MCF 10A (cell line): Measurements from ENCODE around the gene LINGO1. TPM values are rescaled to one million over a fixed set of nuclear protein-coding genes. Genes with fewer than 3 reads are reported as not detected.

Source experiments
- BruUV-seq: library from RNA; stranded (reverse); fragments of 400-500 nt; replicated peaks from 2 replicates; lab custom pipeline; 2021; lab: Mats Ljungman, UMichigan
- CTCF ChIA-PET: fragments of 300-600 bp; sonication (Branson Sonifier 250); formaldehyde crosslinking; extraction: SDS; loops from one replicate; lab custom pipeline; 2021; ENCODE audit warnings: antibody characterized with exemption, inconsistent platforms; lab: Yijun Ruan, JAX
- POLR2A ChIA-PET: fragments of 300-600, 350-650 bp; sonication (Branson Sonifier 250); formaldehyde crosslinking; extraction: SDS; loops from one replicate; lab custom pipeline; 2020; ENCODE audit warnings: antibody characterized with exemption, inconsistent platforms; lab: Yijun Ruan, JAX
- DNase-seq: peaks from one replicate; pipeline ENCODE4 v3.0.0-alpha.2; 2018; ENCODE audit not compliant: unreplicated experiment
- H3K27ac Mint-ChIP-seq: one replicate; pipeline ENCODE4 v1.8.0; 2022; ENCODE audit warnings: mild to moderate bottlenecking, low read depth, mixed read lengths; ENCODE audit not compliant: unreplicated experiment
- H3K27me3 Mint-ChIP-seq: one replicate; pipeline ENCODE4 v1.8.0; 2022; ENCODE audit warnings: mixed read lengths; ENCODE audit not compliant: insufficient read depth, unreplicated experiment
- H3K36me3 Mint-ChIP-seq: one replicate; pipeline ENCODE4 v1.8.0; 2022; ENCODE audit warnings: mild to moderate bottlenecking, moderate library complexity, mixed read lengths; ENCODE audit not compliant: insufficient read depth, unreplicated experiment
- H3K4me1 Mint-ChIP-seq: one replicate; pipeline ENCODE4 v1.8.0; 2022; ENCODE audit warnings: mixed read lengths; ENCODE audit not compliant: insufficient read depth, unreplicated experiment
- H3K4me3 Mint-ChIP-seq: one replicate; pipeline ENCODE4 v1.8.0; 2022; ENCODE audit warnings: mild to moderate bottlenecking, moderate library complexity, mixed read lengths; ENCODE audit not compliant: unreplicated experiment
- H3K9me3 Mint-ChIP-seq: one replicate; pipeline ENCODE4 v1.8.0; 2022; ENCODE audit warnings: mixed read lengths; ENCODE audit not compliant: unreplicated experiment
- intact Hi-C: fragments of 100-400 bp; cut with micrococcal nuclease; formaldehyde crosslinking; loops from 2 replicates; pipeline ENCODE4 v1.14.1; 2022
- total RNA-seq: library from RNA; stranded (reverse); gene quantifications from 2 replicates; pipeline ENCODE4 v1.2.3, GENCODE V29; 2022
- TF ChIP-seq, protein P1 (sequence below): fragments of 200-600 bp; IDR thresholded peaks from one replicate; pipeline ENCODE4 v1.8.0; 2022; ENCODE audit warnings: antibody characterized with exemption, mild to moderate bottlenecking; ENCODE audit not compliant: unreplicated experiment

LINGO1 gene
- total RNA-seq, 1 experiment from 2014 or later = not detected

DNA sequence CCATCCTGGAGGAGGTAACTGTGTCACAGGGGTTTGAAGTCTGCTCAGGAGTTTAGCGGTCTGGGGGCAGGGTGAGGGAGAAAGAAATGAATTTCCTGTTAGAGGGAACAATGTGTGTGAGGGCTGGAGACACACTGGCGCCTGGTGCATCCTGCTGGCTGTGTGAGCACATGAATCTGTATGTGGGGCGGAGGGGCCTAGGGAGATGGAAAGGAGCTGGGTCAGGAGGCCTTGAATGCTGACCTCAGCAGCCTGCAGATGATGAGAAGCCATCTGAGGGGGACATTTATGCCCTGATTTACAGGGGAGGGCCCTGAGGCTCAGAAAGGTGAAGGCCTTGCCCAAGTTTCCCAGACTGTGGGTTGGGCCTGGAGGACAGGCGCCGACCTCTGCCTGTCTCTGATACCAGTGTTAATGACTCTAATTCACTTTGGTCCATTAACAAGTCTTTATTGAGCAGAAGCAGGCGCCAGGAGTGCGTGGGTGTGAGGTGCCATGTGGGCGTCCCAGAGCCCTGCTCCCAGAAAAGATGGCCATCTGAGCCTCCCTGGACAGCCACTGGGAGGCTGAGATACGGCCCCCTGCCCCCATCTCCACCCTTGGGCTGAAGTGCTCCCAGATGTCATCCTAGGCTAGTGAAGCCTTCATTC is 34.8 kb downstream of the LINGO1 start:
- Mint-ChIP-seq H3K9me3 (no peaks in the 10 kb centered on the region), H3K27ac (no peak overlapping the region), H3K4me1 (no peaks in the 10 kb centered on the region), H3K4me3 (no peak overlapping the region), H3K27me3 (no peaks in the 10 kb centered on the region), H3K36me3 (no peaks in the 10 kb centered on the region)
- TF ChIP-seq, protein P1, sequence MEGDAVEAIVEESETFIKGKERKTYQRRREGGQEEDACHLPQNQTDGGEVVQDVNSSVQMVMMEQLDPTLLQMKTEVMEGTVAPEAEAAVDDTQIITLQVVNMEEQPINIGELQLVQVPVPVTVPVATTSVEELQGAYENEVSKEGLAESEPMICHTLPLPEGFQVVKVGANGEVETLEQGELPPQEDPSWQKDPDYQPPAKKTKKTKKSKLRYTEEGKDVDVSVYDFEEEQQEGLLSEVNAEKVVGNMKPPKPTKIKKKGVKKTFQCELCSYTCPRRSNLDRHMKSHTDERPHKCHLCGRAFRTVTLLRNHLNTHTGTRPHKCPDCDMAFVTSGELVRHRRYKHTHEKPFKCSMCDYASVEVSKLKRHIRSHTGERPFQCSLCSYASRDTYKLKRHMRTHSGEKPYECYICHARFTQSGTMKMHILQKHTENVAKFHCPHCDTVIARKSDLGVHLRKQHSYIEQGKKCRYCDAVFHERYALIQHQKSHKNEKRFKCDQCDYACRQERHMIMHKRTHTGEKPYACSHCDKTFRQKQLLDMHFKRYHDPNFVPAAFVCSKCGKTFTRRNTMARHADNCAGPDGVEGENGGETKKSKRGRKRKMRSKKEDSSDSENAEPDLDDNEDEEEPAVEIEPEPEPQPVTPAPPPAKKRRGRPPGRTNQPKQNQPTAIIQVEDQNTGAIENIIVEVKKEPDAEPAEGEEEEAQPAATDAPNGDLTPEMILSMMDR = no peak
- no TSS peak for BruUV-seq
- ChIA-PET CTCF (no interaction called here), POLR2A (no interaction called here)
- no peak for DNase-seq
- intact Hi-C loops = no loop called here

GRCh38 chr15:77596821-77597803 is 35.6 kb downstream of the LINGO1 start:
- ChIA-PET CTCF (interaction anchor here (0.5 kb wide), 1 partner anchor 53 kb away, joined by 3 read pairs; no protein-coding TSS in a partner anchor), POLR2A (interaction anchor here (0.6 to 0.7 kb wide), 2 partner anchors 116 to 666 kb away, joined by 3 read pairs; partner anchors contain the start of gene RCN2)
- intact Hi-C loops = no loop called here
- Mint-ChIP-seq H3K9me3 (no peaks in the 10 kb centered on the region), H3K36me3 (no peaks in the 10 kb centered on the region), H3K4me3 (no peak overlapping the region), H3K27me3 (no peaks in the 10 kb centered on the region), H3K4me1 (no peaks in the 10 kb centered on the region), H3K27ac (no peak overlapping the region)
- TF ChIP-seq, protein P1 = no peak
- no TSS peak for BruUV-seq
- DNase-seq = no peak

GRCh38 chr15:77595231-77595630 is 37.5 kb downstream of the LINGO1 start:
- Mint-ChIP-seq H3K36me3 (no peaks in the 10 kb centered on the region), H3K4me3 (no peak overlapping the region)
- CTCF ChIA-PET = no interaction called here

More at GRCh38 chr15:77595231-77595630, 37.5 kb downstream of the LINGO1 start:
- Mint-ChIP-seq H3K4me1 (no peaks in the 10 kb centered on the region), H3K27ac (no peak overlapping the region), H3K9me3 (no peaks in the 10 kb centered on the region), H3K27me3 (no peaks in the 10 kb centered on the region)
- POLR2A ChIA-PET = no interaction called here
- intact Hi-C loops = no loop called here
- DNase-seq = no peak
- BruUV-seq = no TSS peak
- TF ChIP-seq, protein P1 = no peak
